Activated naive CD4-positive, alpha-beta T cell treated with anti-CD3 and anti-CD28 coated beads, Interleukin-2, amount 10 ng/mL, durations not matched to agents 5 hours and 36 hours (primary cell): Measurements from ENCODE around the gene THOC1. TPM values are rescaled to one million over a fixed set of nuclear protein-coding genes. Genes with fewer than 3 reads are reported as not detected.

Experiments used
- total RNA-seq, 2 experiments: library from RNA; stranded (reverse); gene quantifications; one replicate each; pipeline ENCODE4 v1.2.3, GENCODE V29; 2021

Gene THOC1
- total RNA-seq: 10 to 100 TPM; 44.3 to 46.4 TPM

GRCh38 chr18:267688-268552, at the start of gene THOC1:
Gene THOC1, minus strand, starts transcription at chr18:268047. Its CDS starts 28 bp downstream, at chr18:268019.

Other genes starting within 250 kb of the THOC1 start
- not detected for gene TUBB8B, start 218.4 kb downstream of the THOC1 start, total RNA-seq
- gene USP14, start 109.5 kb downstream of the THOC1 start, total RNA-seq: 10 to 100 TPM; 53.1 to 56.4 TPM
- not detected for gene COLEC12, start 232.7 kb upstream of the THOC1 start, total RNA-seq